Mucosa of rectum (tissue), 2 donors: ENCODE results near the gene H2AZ2.

ENCODE experiments used
- H3K27ac ChIP-seq, 2 donors: one replicate each; pipeline ENCODE4 v1.7.0; 2013; ENCODE audit warnings: inconsistent platforms in 2 of 2, low read depth in 2 of 2, low read length in 2 of 2
- H3K27me3 ChIP-seq, 2 donors: one replicate each; pipeline ENCODE4 v1.7.0; 2013; ENCODE audit warnings: low read length in 2 of 2; ENCODE audit not compliant: control insufficient read depth in 2 of 2, insufficient read depth in 2 of 2
- H3K36me3 ChIP-seq, 2 donors: one replicate each; pipeline ENCODE4 v1.7.0; 2013; ENCODE audit warnings: low read length in 2 of 2; ENCODE audit not compliant: control insufficient read depth in 2 of 2, insufficient read depth in 2 of 2
- H3K4me1 ChIP-seq, 2 donors: one replicate each; pipeline ENCODE4 v1.7.0; 2013; ENCODE audit warnings: low read length in 2 of 2, mild to moderate bottlenecking in 1 of 2; ENCODE audit not compliant: control insufficient read depth in 2 of 2, insufficient read depth in 2 of 2
- H3K4me3 ChIP-seq, 2 donors: one replicate each; pipeline ENCODE4 v1.7.0; 2013; ENCODE audit warnings: low read length in 2 of 2
- H3K9ac ChIP-seq, 2 donors: one replicate each; pipeline ENCODE4 v1.7.0; 2013; ENCODE audit warnings: low read length in 2 of 2, low read depth in 1 of 2, mild to moderate bottlenecking in 1 of 2
- H3K9me3 ChIP-seq, 2 donors: one replicate each; pipeline ENCODE4 v1.7.0; 2013; ENCODE audit warnings: low read length in 2 of 2; ENCODE audit not compliant: control insufficient read depth in 2 of 2
- donor health status: healthy.
- donor health status: Normal muscosa, but diverticular disease.

Gene H2AZ2

GRCh38 chr7:44884621-44885393 is 36.9 kb upstream of the H2AZ2 start:
- Histone ChIP-seq H3K36me3 (peaks cover 0 to 8% of the 10 kb centered on the region in 2 donors), H3K4me1 (peaks cover 29 to 32% of the 10 kb centered on the region in 2 donors), H3K27ac (peak overlapping the region; percentile 94 to 100)

DNA sequence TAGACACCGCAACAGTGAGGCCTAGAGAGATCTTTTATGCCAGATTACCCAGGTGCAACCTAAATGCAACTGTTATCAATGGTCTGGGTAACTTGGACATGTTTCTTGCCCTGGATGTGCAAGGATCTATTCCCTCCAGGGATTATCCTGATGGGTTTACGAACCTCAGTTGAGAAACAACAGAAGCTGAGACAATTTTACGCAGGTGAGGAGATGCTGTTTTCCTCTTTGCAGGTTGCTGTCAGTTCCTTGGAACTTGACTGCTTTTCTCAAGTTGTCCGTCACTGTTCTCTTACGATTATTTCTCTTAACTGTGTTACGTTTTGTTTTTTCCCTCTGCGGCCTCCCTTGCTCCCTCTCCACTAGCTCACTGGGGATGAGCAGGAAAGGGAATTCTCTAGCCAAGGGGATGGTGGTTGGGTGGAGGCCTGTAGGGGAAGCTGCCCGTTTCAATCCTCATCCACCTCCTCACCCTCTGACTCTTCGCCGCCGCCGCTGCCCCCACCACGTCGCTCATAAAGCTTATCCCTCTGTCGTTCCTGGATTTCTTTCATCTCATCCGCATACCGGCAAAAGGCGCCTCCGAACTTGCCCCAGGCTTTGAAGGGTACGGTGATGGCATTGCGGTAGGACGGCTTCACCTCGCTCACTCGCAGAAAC is 36.2 kb upstream of the H2AZ2 start:
- Histone ChIP-seq H3K36me3 (peaks cover 0 to 8% of the 10 kb centered on the region in 2 donors), H3K9ac (peak overlapping the region; percentile 89 to 94), H3K4me1 (peaks cover 29 to 32% of the 10 kb centered on the region in 2 donors), H3K27ac (peak overlapping the region; percentile 94 to 100), H3K4me3 (peak overlapping the region; percentile 79 to 87), H3K27me3 (no peaks in the 10 kb centered on the region), H3K9me3 (no peaks in the 10 kb centered on the region)

More at GRCh38 chr7:44884621-44885393, 36.9 kb upstream of the H2AZ2 start:
- H3K4me3 ChIP-seq: peak overlapping the region; percentile 79 to 87
- H3K9ac ChIP-seq: peak overlapping the region; percentile 89 to 94
- H3K27me3 ChIP-seq: no peaks in the 10 kb centered on the region
- no peaks in the 10 kb centered on the region for H3K9me3 ChIP-seq

DNA sequence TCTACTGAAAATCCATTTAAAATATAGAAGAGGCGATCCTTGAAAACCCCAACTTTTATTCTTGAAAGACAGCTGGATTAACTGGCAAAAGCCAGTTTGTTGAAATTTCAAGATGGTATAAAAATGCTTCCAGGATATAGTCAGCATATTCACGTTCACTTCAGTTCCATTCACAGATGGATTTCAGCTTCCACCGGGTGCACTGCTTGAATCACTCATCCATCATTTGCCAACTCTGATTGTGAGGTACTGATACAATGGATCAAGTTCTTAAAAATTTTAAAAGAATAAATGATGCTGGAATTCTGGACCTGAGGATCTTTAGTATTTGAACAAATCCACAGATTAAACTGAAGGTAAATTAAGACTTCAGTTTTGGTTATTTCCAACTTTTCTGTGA is 35.0 kb upstream of the H2AZ2 start:
- Histone ChIP-seq H3K27ac (no peak overlapping the region), H3K9ac (no peak overlapping the region), H3K4me3 (peak overlapping the region in 1 of 2 donors; percentile 23), H3K36me3 (peaks cover 0 to 8% of the 10 kb centered on the region in 2 donors), H3K9me3 (no peaks in the 10 kb centered on the region), H3K27me3 (no peaks in the 10 kb centered on the region), H3K4me1 (peaks cover 29 to 32% of the 10 kb centered on the region in 2 donors)

DNA sequence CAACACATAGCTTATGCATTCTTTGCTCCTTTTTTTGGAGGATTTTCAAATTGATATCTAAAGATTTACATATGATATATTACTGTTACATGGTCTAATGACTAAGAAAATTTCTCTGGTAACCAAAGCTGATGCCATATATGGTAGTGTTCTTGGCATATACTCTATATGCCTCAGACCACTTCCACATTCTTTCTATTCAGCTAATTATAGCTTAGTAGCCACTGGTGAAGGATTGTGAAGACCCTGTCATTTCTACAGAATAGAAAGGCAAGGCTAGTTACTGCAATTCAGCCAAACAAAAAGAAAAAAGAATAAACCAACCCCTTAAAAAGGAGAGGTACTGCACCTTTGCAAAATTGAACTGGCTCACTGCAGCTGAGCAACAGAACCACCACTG is 33.7 kb upstream of the H2AZ2 start:
- H3K9me3 ChIP-seq: no peaks in the 10 kb centered on the region
- no peaks in the 10 kb centered on the region for H3K27me3 ChIP-seq
- no peak overlapping the region for H3K9ac ChIP-seq
- peak overlapping the region; percentile 15 to 38 for H3K4me3 ChIP-seq
- no peak overlapping the region for H3K27ac ChIP-seq
- peaks cover 0 to 8% of the 10 kb centered on the region in 2 donors for H3K36me3 ChIP-seq
- peaks cover 29 to 32% of the 10 kb centered on the region in 2 donors for H3K4me1 ChIP-seq

- peaks cover 26 to 29% of the 10 kb centered on the region in 2 donors for H3K4me1 ChIP-seq
- H3K36me3 ChIP-seq: peaks cover 0 to 8% of the 10 kb centered on the region in 2 donors
- no peaks in the 10 kb centered on the region for H3K27me3 ChIP-seq
- no peak overlapping the region for H3K27ac ChIP-seq
- H3K9ac ChIP-seq: no peak overlapping the region
- peak overlapping the region in 1 of 2 donors; percentile 38 for H3K4me3 ChIP-seq
- no peaks in the 10 kb centered on the region for H3K9me3 ChIP-seq
These were observed 33.2 kb upstream of the H2AZ2 start for GRCh38 chr7:44881066-44881600.

DNA sequence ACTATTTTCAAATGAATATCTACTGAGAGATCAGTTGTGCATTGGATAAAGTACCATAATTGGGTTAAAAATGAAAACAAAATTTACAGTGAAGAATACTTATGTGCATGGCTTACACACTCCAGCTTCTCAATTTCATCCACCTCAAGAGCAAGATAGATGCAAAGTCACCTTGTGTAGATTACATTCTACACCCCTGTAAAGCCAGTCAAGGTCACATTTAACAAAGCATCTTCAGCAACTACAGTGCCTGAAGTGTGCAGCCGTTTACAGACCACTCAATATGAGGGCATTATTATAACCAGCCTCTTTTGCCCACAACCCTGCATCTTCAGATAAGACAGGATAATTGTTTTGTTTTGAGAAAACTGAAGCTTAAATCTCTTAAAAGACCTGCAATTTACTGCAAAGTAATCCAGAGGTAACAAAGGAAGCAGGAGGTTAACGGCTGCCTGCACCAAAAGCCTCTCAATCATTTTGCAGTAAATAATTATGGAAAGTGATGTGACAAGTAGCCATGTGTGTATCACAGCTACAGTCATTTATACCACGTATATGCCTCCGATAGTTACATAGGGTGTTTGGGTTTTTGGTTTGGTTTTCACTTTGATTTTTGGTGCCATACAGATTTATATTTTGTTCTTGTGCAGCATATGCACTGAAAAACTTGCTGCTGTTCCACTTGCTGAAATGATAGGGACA is 32.6 kb upstream of the H2AZ2 start:
- Histone ChIP-seq H3K4me1 (peaks cover 21 to 26% of the 10 kb centered on the region in 2 donors), H3K27ac (no peak overlapping the region), H3K4me3 (peak overlapping the region in 1 of 2 donors; percentile 28), H3K27me3 (no peaks in the 10 kb centered on the region), H3K9me3 (no peaks in the 10 kb centered on the region), H3K9ac (no peak overlapping the region), H3K36me3 (peaks cover 0 to 8% of the 10 kb centered on the region in 2 donors)

DNA sequence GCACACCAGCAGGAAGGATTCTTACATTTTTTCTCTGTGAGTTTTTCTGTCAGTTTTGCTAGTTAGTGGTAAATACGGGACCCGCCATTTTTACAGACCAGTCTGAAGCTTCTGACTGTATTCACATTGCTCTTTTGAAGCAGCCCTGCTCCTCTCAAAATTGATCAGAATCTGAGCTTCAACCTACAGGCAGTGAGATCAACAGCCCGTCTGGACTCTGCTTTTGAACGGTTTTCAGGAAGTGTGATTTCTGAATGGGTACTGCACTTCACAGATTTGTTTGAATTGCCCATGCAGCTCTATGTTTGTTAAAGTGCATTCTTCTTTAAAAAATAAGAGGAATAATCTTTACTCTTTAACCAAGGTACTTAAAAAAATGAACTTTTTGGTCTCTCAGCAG is 28.5 kb upstream of the H2AZ2 start:
- no peak overlapping the region for H3K27ac ChIP-seq
- H3K9ac ChIP-seq: no peak overlapping the region
- no peaks in the 10 kb centered on the region for H3K27me3 ChIP-seq
- H3K36me3 ChIP-seq: peaks cover 0 to 3% of the 10 kb centered on the region in 2 donors
- no peak overlapping the region for H3K4me3 ChIP-seq
- H3K9me3 ChIP-seq: no peaks in the 10 kb centered on the region
- peaks cover 3 to 7% of the 10 kb centered on the region in 2 donors for H3K4me1 ChIP-seq

DNA sequence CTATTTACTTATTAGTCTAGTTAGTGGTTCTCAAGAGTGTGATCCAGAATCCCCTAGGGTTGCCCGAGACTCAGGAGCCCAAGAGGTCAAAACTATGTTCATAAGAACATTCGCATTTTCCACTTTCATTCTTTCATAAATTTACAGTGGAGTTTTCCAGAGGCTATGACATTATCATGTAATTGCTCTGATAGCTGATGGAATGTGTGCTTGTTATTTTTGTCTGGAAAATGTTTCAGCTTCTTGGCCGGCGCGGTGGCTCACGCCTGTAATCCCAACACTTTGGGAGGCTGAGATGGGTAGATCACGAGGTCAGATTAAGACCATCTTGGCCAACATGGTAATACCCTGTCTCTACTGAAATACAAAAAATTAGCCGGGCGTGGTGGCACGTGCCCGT is 27.4 kb upstream of the H2AZ2 start:
- H3K4me1 ChIP-seq: peaks cover 0 to under 1% of the 10 kb centered on the region in 2 donors
- H3K9me3 ChIP-seq: no peaks in the 10 kb centered on the region
- H3K27ac ChIP-seq: no peak overlapping the region
- no peaks in the 10 kb centered on the region for H3K36me3 ChIP-seq
- H3K4me3 ChIP-seq: no peak overlapping the region
- H3K9ac ChIP-seq: no peak overlapping the region
- H3K27me3 ChIP-seq: no peaks in the 10 kb centered on the region

GRCh38 chr7:44872787-44873186 is 24.9 kb upstream of the H2AZ2 start:
- no peaks in the 10 kb centered on the region for H3K9me3 ChIP-seq
- H3K4me1 ChIP-seq: no peaks in the 10 kb centered on the region
- no peak overlapping the region for H3K27ac ChIP-seq
- no peaks in the 10 kb centered on the region for H3K27me3 ChIP-seq
- no peak overlapping the region for H3K4me3 ChIP-seq
- H3K9ac ChIP-seq: no peak overlapping the region
- H3K36me3 ChIP-seq: no peaks in the 10 kb centered on the region
